Measurements from ENCODE around the gene OR10H1. TPM values are rescaled to one million over a fixed set of nuclear protein-coding genes. Genes with fewer than 3 reads are reported as not detected.

Gene OR10H1
- total and polyA plus RNA-seq, 9 of the 15 experiments (the other 6 are each of a cell fraction or from before 2014, with no cell fraction given) = not detected

GRCh38 chr19:15864824-15865223 is 49.4 kb upstream of the OR10H1 start:
- H3K9ac ChIP-seq (ENCODE audit: insufficient read depth in 1 of 2, low read depth in 2 of 2, low read length in 2 of 2) = no peak overlapping the region; a peak in 1 of 4 replicates
- no peaks in the 10 kb centered on the region for H3K9me3 ChIP-seq (replicated peaks; ENCODE audit: control insufficient read depth, insufficient read depth, low read depth, low read length)
- no peak overlapping the region for H3K27ac ChIP-seq (ENCODE audit: extremely low read depth, low read depth, low read length)
- 13% methylated on average over 5 of the region's 5 CpGs for WGBS (ENCODE audit: insufficient coverage, low coverage, missing lambda C conversion rate)
- FAIRE-seq (no peak), DNase-seq (ENCODE audit: extremely low read depth in 1 of 4, low spot score in 3 of 4) (peak in 1 of 4 experiments; percentile 32), ATAC-seq (peak; percentile 35; the same call in 1 of the 3 replicates)
- POLR2A ChIA-PET = interaction anchor here (1.0 kb wide), 2 partner anchors 17 to 23 kb away, joined by 4 to 5 read pairs; no protein-coding TSS in a partner anchor
- no TSS peak for BruUV-seq (replicated peaks)
- H2AFZ ChIP-seq (ENCODE audit: low read depth, low read length) = peak overlapping the region; percentile 22
- no peaks in the 10 kb centered on the region for H4K20me1 ChIP-seq (replicated peaks; ENCODE audit: control insufficient read depth, insufficient read depth, low read length)
- H3K4me2 ChIP-seq (ENCODE audit: insufficient read depth, low read length) = peak overlapping the region; percentile 4; the same call in 1 of the 2 replicates
- H3K9me1 ChIP-seq (ENCODE audit: control insufficient read depth, insufficient read depth, low read length) = no peaks in the 10 kb centered on the region
- no peaks in the 10 kb centered on the region for H3K27me3 ChIP-seq (ENCODE audit: control insufficient read depth in 2 of 2, insufficient read depth in 2 of 2, low read length in 2 of 2)
- H3K36me3 ChIP-seq (ENCODE audit: control insufficient read depth, insufficient read depth, low read length) = no peaks in the 10 kb centered on the region
- intact Hi-C loops (cut with micrococcal nuclease) = loop anchor here (10.0 kb wide), 1 partner anchor 230 kb away; no protein-coding TSS in a partner anchor
- in situ Hi-C loops (cut with MboI) = no loop called here
- CTCF ChIA-PET (ENCODE audit: low intra/inter-chr PET ratio) = no interaction called here
- 0 out of 2 replicates have a peak, but pooled peaks have one; percentile 28 for TF ChIP-seq HMBOX1 (IDR thresholded peaks at IDR 0.05)
- peak; percentile 51; the same call in 1 of the 2 replicates for TF ChIP-seq CTBP1 (IDR thresholded peaks at IDR 0.05; ENCODE audit: borderline replicate concordance)
- TF ChIP-seq SMARCA5 (IDR thresholded peaks at IDR 0.05) = no peak
- 0 out of 2 replicates have a peak, but pooled peaks have one; percentile 33 for TF ChIP-seq ETV1 (tag; conservative IDR thresholded peaks at IDR 0.05; ENCODE audit: low read depth)
- TF ChIP-seq HNRNPLL (IDR thresholded peaks at IDR 0.05; ENCODE audit: low read depth, low read length, poor library complexity, severe bottlenecking) = peak; percentile 49
- H3K4me3 ChIP-seq = no peak overlapping the region
- peaks cover 9 to 22% of the 10 kb centered on the region in 2 experiments for H3K4me1 ChIP-seq (replicated peaks in 1 of 2; ENCODE audit: control insufficient read depth in 2 of 2, insufficient read depth in 2 of 2, low read length in 2 of 2)
- no peaks in the 10 kb centered on the region for H3K79me2 ChIP-seq (ENCODE audit: control insufficient read depth, insufficient read depth, low read length)
